Endodermal cell (in vitro differentiated cells): ENCODE measurements around the gene SNRNP35. TPM values are rescaled to one million over a fixed set of nuclear protein-coding genes. Genes with fewer than 3 reads are reported as not detected.

Experiments used
- DNase-seq: peaks from one replicate; pipeline ENCODE4 v3.0.0-alpha.2; 2017
- H3K27ac ChIP-seq: 2 replicates; pipeline ENCODE4 v1.5.1; 2013; ENCODE audit warnings: mild to moderate bottlenecking, low read depth, low read length, moderate library complexity
- H3K27me3 ChIP-seq: 2 replicates; pipeline ENCODE4 v1.6.1; 2013; ENCODE audit warnings: mild to moderate bottlenecking, low read length, moderate library complexity; ENCODE audit not compliant: insufficient read depth, control insufficient read depth, poor library complexity, severe bottlenecking
- H3K36me3 ChIP-seq: 2 replicates; pipeline ENCODE4 v1.7.0; 2013; ENCODE audit warnings: mild to moderate bottlenecking, low read length, moderate library complexity; ENCODE audit not compliant: control insufficient read depth, insufficient read depth
- H3K4me1 ChIP-seq: one replicate; pipeline ENCODE4 v1.7.0; 2013; ENCODE audit warnings: low read length; ENCODE audit not compliant: control insufficient read depth, insufficient read depth
- H3K4me3 ChIP-seq: 2 replicates; pipeline ENCODE4 v1.5.1; 2013; ENCODE audit warnings: mild to moderate bottlenecking, low read length, moderate library complexity
- H3K9ac ChIP-seq: 2 replicates; pipeline ENCODE4 v1.6.1; 2013; ENCODE audit warnings: mild to moderate bottlenecking, low read length, moderate library complexity; ENCODE audit not compliant: poor library complexity, severe bottlenecking; ENCODE audit errors: extremely low read depth
- H3K9me3 ChIP-seq: 2 replicates; pipeline ENCODE4 v1.6.1; 2013; ENCODE audit warnings: mild to moderate bottlenecking, low read length, moderate library complexity; ENCODE audit not compliant: control insufficient read depth
- H3K27ac Mint-ChIP-seq: 2 replicates; pipeline ENCODE4 v1.8.0; 2020; ENCODE audit warnings: mixed read lengths
- H3K27me3 Mint-ChIP-seq: 2 replicates; pipeline ENCODE4 v1.8.0; 2021; ENCODE audit warnings: mild to moderate bottlenecking, mixed read lengths; ENCODE audit not compliant: insufficient read depth
- H3K36me3 Mint-ChIP-seq: 2 replicates; pipeline ENCODE4 v1.8.0; 2020; ENCODE audit warnings: low read depth, mixed read lengths
- H3K4me1 Mint-ChIP-seq: 2 replicates; pipeline ENCODE4 v1.8.0; 2020; ENCODE audit warnings: mixed read lengths
- H3K4me3 Mint-ChIP-seq: 2 replicates; pipeline ENCODE4 v1.8.0; 2020; ENCODE audit warnings: mild to moderate bottlenecking, moderate library complexity, mixed read lengths
- H3K9me3 Mint-ChIP-seq: 2 replicates; pipeline ENCODE4 v1.8.0; 2020; ENCODE audit warnings: mild to moderate bottlenecking, mixed read lengths
- WGBS, 2 experiments: methylation state at CpG; one replicate each; pipeline versions ENCODE4 v1.1.5 to v1.1.7; 2013; ENCODE audit warnings: missing lambda C conversion rate in 2 of 2, mixed read lengths in 1 of 2; ENCODE audit not compliant: insufficient coverage in 1 of 2, insufficient read length in 1 of 2; 5-methylcytosine and 5-hydroxymethylcytosine counted together
- total RNA-seq, 2 donors: library from RNA; stranded (reverse); fragmentation: NEBNext Ultra II Directional in 1 of 2; extraction: Animal tissue kit (Norgen Biotek cat#: 25700) in 1 of 2; gene quantifications; 2 replicates in 1 of 2; 3 replicates in 1 of 2; pipeline ENCODE4 v1.2.1, GENCODE V29; 2021
- TF ChIP-seq, protein P1 (sequence below): fragments of 200-600 bp; sonication (generic); conservative IDR thresholded peaks from 2 replicates; pipeline ENCODE4 v1.5.0; 2021; ENCODE audit warnings: antibody characterized with exemption, mild to moderate bottlenecking

The SNRNP35 gene
- total RNA-seq, 2 donors from 2014 or later, result 17.9 to 24.9 TPM

DNA sequence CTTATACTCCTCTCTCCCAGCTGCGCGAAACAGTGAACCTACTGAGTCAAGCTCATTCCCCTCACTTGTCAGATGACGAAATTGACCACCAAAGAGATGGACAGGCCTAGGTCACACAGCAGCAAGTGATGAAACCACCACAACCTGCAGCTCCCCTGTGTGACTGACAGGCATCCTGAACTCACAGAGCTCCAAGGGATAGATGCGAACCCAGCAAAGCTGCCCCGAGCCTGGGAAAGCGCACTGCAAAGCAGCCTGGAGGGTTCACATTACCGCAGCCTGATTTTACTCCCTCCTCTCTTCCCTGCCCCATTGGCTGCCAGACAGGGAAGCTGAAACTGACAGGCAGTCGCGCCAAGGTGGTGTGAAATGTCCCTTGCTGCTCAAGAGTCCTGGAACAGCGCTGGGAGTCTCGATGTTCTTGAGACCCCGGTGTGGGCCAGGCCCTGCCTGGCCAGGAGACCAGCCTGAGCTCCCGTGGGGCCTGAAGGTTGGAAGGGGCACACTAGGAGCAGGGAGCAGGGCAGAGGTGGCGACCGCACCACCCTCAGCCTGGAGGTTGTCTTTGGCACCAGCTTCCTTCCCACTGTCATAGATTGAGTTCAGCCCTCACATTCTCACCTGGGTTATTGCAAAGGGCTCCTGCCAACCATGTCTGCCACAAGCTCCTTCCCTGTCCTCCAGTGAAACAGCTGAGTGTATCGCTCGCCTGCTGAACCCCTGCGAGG, 36.3 kb downstream of the SNRNP35 start:
- H3K9me3 Mint-ChIP-seq, result no peaks in the 10 kb centered on the region
- no peaks in the 10 kb centered on the region for H3K4me1 ChIP-seq
- no peaks in the 10 kb centered on the region for H3K27me3 ChIP-seq
- H3K27ac Mint-ChIP-seq, result no peak overlapping the region
- H3K9me3 ChIP-seq, result no peaks in the 10 kb centered on the region
- no peaks in the 10 kb centered on the region for H3K27me3 Mint-ChIP-seq
- H3K4me1 Mint-ChIP-seq, result no peaks in the 10 kb centered on the region
- no peak overlapping the region for H3K4me3 Mint-ChIP-seq
- TF ChIP-seq, protein P1, sequence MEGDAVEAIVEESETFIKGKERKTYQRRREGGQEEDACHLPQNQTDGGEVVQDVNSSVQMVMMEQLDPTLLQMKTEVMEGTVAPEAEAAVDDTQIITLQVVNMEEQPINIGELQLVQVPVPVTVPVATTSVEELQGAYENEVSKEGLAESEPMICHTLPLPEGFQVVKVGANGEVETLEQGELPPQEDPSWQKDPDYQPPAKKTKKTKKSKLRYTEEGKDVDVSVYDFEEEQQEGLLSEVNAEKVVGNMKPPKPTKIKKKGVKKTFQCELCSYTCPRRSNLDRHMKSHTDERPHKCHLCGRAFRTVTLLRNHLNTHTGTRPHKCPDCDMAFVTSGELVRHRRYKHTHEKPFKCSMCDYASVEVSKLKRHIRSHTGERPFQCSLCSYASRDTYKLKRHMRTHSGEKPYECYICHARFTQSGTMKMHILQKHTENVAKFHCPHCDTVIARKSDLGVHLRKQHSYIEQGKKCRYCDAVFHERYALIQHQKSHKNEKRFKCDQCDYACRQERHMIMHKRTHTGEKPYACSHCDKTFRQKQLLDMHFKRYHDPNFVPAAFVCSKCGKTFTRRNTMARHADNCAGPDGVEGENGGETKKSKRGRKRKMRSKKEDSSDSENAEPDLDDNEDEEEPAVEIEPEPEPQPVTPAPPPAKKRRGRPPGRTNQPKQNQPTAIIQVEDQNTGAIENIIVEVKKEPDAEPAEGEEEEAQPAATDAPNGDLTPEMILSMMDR, result no peak
- H3K9ac ChIP-seq, result no peak overlapping the region
- 93 to 95% methylated on average over 9 to 18 of the region's 18 CpGs for WGBS, 2 experiments
- H3K27ac ChIP-seq, result peak overlapping the region; percentile 25
- no peak overlapping the region for H3K4me3 ChIP-seq
- DNase-seq, result peak; percentile 75
- peaks cover 17% of the 10 kb centered on the region for H3K36me3 ChIP-seq
- H3K36me3 Mint-ChIP-seq, result peaks cover 33% of the 10 kb centered on the region

DNA sequence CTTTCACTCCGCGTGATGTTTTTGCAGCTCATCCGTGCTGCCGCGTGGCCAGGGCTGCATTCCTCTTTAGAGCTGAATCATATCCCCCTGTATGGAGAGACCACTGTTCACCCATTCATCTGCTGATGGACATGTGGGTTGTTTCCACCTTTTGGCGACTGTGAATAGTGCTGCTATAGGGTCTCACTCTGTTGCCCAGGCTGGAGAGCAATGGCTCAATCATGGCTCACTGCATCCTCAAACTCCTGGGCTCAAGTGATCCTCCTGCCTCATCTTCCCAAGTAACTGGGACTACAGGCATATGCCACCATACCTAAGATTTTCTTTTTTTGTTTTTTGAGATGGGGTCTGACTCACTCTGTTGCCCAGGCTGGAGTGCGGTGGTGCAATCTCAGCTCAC, 39.1 kb downstream of the SNRNP35 start:
- TF ChIP-seq, protein P1, result no peak

DNA sequence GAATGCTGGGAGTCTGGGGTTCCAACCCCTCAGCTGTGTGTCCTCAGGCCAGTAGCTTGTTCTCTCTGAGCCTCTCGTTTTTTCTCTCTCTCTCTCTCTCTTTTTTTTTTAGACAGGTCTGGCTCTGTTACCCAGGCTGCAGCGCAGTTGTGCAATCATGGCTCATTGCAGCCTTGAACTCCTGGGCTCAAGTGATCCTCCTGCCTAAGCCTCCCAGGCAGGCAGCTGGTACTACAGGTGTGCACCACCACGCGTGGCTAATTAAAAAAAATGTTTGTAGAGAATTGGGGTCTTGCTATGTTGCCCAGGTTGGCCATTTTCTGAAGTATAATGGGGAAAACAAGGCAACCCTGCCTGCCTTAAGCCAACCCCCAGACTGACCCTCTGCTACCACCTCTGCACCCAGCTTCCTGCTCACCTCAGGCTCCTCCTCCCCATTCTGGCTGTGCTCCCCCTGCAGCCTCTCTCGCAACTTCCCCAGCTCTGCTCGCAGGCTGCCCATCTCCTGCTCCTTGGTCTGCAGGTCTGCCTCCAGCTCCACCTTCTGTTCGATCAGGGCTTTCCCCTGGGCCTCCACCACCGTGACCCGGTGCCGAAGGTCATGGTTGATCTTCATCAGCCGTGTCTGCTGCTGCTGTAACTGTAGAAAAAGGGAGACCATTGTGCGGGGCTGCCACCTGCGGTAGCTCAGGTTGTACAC, 40.3 kb downstream of the SNRNP35 start:
- WGBS, 2 experiments, result 90 to 95% methylated on average over 10 to 13 of the region's 13 CpGs
- H3K36me3 Mint-ChIP-seq, result peaks cover 44% of the 10 kb centered on the region
- Histone ChIP-seq H3K27me3 (no peaks in the 10 kb centered on the region), H3K9ac (no peak overlapping the region), H3K9me3 (no peaks in the 10 kb centered on the region), H3K4me3 (no peak overlapping the region), H3K36me3 (peaks cover 17% of the 10 kb centered on the region), H3K27ac (no peak overlapping the region), H3K4me1 (no peaks in the 10 kb centered on the region)
- no peak overlapping the region for H3K27ac Mint-ChIP-seq
- no peaks in the 10 kb centered on the region for H3K4me1 Mint-ChIP-seq
- no peaks in the 10 kb centered on the region for H3K9me3 Mint-ChIP-seq
- H3K27me3 Mint-ChIP-seq, result no peaks in the 10 kb centered on the region
- TF ChIP-seq, protein P1, result no peak
- H3K4me3 Mint-ChIP-seq, result no peak overlapping the region
- DNase-seq, result peak; percentile 68

More for the DNA sequence above, 39.1 kb downstream of the SNRNP35 start:
- no peak overlapping the region for H3K4me3 Mint-ChIP-seq
- H3K36me3 Mint-ChIP-seq, result peaks cover 38% of the 10 kb centered on the region
- Histone ChIP-seq H3K27ac (no peak overlapping the region), H3K9ac (no peak overlapping the region), H3K4me3 (no peak overlapping the region), H3K9me3 (no peaks in the 10 kb centered on the region), H3K27me3 (no peaks in the 10 kb centered on the region), H3K4me1 (no peaks in the 10 kb centered on the region), H3K36me3 (peaks cover 17% of the 10 kb centered on the region)
- WGBS, 2 experiments, result 96 to 97% methylated on average over 5 to 7 of the region's 7 CpGs
- no peaks in the 10 kb centered on the region for H3K9me3 Mint-ChIP-seq
- H3K27me3 Mint-ChIP-seq, result no peaks in the 10 kb centered on the region
- no peaks in the 10 kb centered on the region for H3K4me1 Mint-ChIP-seq
- H3K27ac Mint-ChIP-seq, result no peak overlapping the region
- no peak for DNase-seq
